Coronary artery (tissue), 2 donors: ENCODE results near the gene KLHDC4.
"Not testable (repeated sequence)": the region's sequence is repeated elsewhere in the genome, so short reads cannot be mapped to it uniquely, and the experiment has no call there.

Experiments used
- DNase-seq: peaks from one replicate; pipeline ENCODE4 v3.0.0-alpha.2; 2017; ENCODE audit warnings: low spot score
- H3K27ac ChIP-seq, 2 donors: fragments of 200-600 bp; sonication (generic); one replicate each; pipeline ENCODE4 v1.5.1; 2016 to 2019
- H3K4me3 ChIP-seq: fragments of 200-600 bp; sonication (generic); 2 replicates; pipeline ENCODE4 v1.5.1; 2016; ENCODE audit warnings: mild to moderate bottlenecking, moderate library complexity
- TF ChIP-seq, protein P1 (sequence below): fragments of 200-600 bp; sonication (generic); IDR thresholded peaks from one replicate; pipeline ENCODE4 v1.5.1; 2019; ENCODE audit warnings: antibody characterized with exemption

Gene KLHDC4

DNA sequence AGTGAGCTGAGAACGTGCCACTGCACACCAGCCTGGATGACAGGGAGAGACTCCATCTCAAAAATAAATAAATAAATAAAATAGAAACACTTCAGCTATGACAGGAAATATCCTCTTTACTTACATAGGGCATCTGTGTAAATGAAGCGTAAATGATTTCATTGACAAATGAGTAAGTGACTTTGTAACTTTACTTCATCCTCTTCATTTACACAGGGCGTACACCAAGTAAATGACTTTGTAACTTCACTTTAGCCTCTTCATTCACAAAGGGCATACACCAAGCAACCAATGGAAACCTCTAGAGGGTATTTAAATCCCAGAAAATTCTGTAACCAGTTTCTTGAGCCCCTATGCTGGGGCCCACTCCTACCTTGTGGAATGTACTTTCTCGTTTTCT lies 16.2 kb upstream of the KLHDC4 start:
- no peak for DNase-seq
- Histone ChIP-seq H3K4me3 (no peak overlapping the region), H3K27ac (no peak overlapping the region)
- TF ChIP-seq, protein P1, sequence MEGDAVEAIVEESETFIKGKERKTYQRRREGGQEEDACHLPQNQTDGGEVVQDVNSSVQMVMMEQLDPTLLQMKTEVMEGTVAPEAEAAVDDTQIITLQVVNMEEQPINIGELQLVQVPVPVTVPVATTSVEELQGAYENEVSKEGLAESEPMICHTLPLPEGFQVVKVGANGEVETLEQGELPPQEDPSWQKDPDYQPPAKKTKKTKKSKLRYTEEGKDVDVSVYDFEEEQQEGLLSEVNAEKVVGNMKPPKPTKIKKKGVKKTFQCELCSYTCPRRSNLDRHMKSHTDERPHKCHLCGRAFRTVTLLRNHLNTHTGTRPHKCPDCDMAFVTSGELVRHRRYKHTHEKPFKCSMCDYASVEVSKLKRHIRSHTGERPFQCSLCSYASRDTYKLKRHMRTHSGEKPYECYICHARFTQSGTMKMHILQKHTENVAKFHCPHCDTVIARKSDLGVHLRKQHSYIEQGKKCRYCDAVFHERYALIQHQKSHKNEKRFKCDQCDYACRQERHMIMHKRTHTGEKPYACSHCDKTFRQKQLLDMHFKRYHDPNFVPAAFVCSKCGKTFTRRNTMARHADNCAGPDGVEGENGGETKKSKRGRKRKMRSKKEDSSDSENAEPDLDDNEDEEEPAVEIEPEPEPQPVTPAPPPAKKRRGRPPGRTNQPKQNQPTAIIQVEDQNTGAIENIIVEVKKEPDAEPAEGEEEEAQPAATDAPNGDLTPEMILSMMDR, result no peak

GRCh38 chr16:87780385-87780989 lies 14.7 kb upstream of the KLHDC4 start:
- DNase-seq, result no peak
- H3K27ac ChIP-seq, result peak overlapping the region in 1 of 2 donors; percentile 6
- no peak overlapping the region for H3K4me3 ChIP-seq
- TF ChIP-seq, protein P1, result no peak

DNA sequence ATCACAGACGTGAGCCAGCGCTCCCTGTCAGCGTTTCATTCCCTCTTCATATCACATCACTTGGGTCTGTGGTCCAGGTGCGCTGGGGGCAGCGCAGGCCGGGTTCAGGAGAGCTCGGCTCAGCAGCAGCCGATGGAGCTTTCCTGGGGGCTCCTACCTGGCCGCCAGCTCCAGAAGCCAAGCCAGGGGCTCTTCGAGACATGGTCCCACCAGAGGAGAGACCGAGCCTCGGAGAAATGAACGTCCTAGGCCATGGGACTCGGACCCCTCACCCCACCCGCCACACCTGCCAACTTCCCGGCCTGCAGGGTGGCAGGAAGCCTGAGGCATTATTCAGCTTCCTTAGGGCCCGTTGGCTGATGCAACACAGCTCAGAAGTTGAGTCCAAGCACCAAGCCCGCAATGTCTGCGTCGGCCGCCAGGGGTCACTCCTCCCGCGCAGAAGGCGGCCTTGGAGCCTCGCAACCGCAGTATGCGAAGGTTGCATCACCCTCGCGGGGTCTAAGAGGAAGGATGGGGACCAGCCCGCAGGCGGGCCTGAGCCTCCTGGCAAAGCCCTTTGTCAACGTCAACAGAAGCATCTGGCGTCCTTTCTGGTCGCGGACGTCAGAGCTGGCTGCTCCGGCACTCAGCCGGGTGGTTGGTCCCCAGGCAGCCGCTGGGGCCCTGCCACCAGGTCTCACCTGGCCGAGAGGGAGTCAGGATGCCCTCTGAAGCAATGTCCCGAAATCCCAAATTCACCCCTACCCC lies 13.2 kb upstream of the KLHDC4 start:
- TF ChIP-seq, protein P1, result peak; percentile 94
- peak; percentile 87 for DNase-seq
- no peak overlapping the region for H3K27ac ChIP-seq
- no peak overlapping the region for H3K4me3 ChIP-seq

DNA sequence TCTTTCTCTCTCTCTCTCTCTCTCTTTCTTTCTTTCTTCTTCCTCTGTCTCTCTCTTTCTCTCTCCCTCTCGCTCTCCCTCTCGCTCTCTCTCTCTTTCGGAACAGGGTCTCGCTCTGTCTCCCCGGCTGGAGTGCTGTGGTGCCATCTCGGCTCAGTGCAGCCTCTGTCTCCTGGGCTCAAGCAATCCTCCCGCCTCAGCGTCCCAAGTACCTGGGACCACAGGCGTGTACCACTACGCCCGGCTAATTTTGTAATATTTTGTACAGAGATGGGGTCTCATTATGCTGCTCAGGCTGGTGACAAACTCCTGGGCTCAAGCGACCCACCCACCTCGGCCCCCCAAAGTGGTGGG lies 12.7 kb upstream of the KLHDC4 start:
- TF ChIP-seq, protein P1, result no peak
- Histone ChIP-seq H3K27ac (no peak overlapping the region), H3K4me3 (no peak overlapping the region)
- DNase-seq, result no peak

DNA sequence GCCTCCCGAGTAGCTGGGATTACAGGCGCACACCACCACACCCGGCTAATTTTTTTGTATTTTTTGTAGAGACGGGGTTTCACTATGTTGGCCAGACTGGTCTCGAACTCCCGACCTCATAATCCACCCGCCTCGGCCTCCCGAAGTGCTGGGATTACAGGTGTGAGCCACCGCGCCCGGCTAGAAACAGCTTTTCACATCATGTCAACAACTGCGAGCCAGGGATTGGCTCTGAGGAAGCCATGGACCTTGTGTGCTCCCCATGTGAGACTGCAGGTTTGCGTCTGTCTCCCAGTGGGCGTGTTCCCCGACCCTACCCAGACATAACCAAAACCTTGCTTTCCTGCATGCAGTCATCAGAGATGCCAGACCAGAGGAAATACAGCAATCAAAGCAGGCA lies 8.1 kb upstream of the KLHDC4 start:
- not testable (repeated sequence) for H3K4me3 ChIP-seq, H3K27ac ChIP-seq, DNase-seq

DNA sequence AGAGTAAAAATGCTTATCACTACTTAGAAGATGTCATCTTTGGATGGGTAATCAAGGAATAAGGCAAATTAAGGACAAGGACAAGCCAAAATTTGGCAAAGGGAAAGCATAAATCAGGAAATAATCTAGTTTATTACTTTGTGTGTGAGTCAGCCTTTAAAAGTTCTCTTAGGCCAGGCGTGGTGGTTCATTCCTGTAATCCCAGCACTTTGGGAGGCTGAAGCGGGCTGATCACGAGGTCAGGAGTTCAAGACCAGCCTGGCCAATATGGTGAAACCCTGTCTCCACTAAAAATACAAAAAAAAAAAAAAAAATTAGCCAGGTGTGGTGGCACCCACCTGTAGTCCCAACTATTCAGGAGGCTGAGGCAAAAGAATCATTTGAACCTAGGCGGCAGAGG lies 1.7 kb upstream of the KLHDC4 start:
- not testable (repeated sequence) for DNase-seq, H3K4me3 ChIP-seq, H3K27ac ChIP-seq

DNA sequence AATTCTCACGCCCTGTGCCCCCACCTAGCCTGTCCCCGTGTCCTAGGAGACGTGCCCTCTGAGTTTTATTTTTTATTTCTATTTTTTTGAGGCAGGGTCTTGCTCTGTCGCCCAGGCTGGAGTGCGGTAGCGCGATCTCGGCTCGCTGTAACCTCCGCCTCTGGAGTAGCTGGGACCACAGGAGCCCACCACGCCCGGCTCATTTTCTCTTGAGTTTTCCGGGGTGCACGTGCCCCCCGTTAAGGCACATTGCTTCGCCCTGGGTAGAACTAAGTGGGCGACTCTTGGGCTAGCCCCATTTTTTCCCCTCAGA lies 655 bp upstream of the KLHDC4 start:
- no peak for DNase-seq
- Histone ChIP-seq H3K27ac (peak overlapping the region; percentile 86 to 89), H3K4me3 (peak overlapping the region; percentile 91)
- TF ChIP-seq, protein P1, result no peak

- H3K27ac ChIP-seq, result peak overlapping the region; percentile 86 to 89
- H3K4me3 ChIP-seq, result peak overlapping the region; percentile 91
- no peak for DNase-seq
- TF ChIP-seq, protein P1, result no peak
These were observed 362 bp downstream of the KLHDC4 start for GRCh38 chr16:87765473-87765775.
